ENCODE measurements around the gene GPD1L.
"Not testable (repeated sequence)": the region's sequence is repeated elsewhere in the genome, so short reads cannot be mapped to it uniquely, and the experiment has no call there.

The GPD1L gene

GRCh38 chr3:32105291-32106131 lies 909 bp upstream of the GPD1L start:
- DNase-seq (ENCODE audit: low read depth) = no peak

- no peak for DNase-seq (ENCODE audit: low read depth)
These were observed 526 bp downstream of the GPD1L start for GRCh38 chr3:32106929-32107362.

DNA sequence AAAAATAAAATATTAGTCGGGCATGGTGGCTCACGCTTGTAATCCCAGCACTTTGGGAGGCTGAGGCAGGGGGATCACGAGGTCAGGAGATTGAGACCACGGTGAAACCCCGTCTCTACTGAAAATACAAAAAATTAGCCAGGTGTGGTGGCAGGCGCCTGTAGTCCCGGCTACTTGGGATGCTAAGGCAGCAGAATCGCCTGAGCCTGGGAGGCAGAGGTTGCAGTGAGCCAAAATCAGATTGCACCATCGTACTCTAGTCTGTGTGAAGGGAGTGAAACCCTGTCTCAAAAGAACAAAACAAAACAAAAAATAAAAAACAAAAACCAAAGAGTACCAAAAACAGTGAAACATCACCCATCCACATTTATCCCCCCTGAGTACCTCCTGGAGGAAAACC lies 1.8 kb downstream of the GPD1L start:
- not testable (repeated sequence) for DNase-seq (ENCODE audit: low read depth)

- DNase-seq (ENCODE audit: low read depth) = no peak
These were observed 2.8 kb downstream of the GPD1L start for GRCh38 chr3:32109256-32109655.

DNA sequence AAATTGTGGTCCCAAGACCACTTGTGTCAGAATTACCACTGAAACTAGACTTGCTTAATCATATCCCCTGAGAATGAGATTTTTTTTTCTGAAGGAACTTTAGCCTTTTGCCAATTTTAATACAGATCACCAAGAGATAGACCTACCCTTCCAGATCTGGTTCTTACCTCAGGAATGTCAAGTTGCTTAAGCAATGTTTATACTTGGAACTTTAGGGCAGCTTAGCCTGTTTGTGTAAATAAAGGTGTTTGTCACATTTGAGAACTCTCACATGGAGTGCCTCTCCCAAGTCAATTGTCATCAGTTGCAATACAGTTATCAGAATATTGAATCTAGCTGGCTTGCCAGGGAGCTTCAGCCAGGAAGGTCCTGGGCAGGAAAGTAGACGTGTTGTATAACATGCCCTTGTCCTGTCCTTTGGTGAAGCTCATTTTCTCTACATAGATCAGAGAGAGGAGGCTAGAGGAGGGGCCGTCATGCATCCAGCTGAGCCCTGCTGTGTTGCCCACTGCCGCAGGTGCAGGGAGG lies 3.9 kb downstream of the GPD1L start:
- DNase-seq (ENCODE audit: low read depth) = no peak

- DNase-seq (ENCODE audit: low read depth) = no peak
These were observed 5.1 kb downstream of the GPD1L start for GRCh38 chr3:32111560-32111959.

- DNase-seq (ENCODE audit: low read depth) = no peak
These were observed 7.1 kb downstream of the GPD1L start for GRCh38 chr3:32113566-32113965.

DNA sequence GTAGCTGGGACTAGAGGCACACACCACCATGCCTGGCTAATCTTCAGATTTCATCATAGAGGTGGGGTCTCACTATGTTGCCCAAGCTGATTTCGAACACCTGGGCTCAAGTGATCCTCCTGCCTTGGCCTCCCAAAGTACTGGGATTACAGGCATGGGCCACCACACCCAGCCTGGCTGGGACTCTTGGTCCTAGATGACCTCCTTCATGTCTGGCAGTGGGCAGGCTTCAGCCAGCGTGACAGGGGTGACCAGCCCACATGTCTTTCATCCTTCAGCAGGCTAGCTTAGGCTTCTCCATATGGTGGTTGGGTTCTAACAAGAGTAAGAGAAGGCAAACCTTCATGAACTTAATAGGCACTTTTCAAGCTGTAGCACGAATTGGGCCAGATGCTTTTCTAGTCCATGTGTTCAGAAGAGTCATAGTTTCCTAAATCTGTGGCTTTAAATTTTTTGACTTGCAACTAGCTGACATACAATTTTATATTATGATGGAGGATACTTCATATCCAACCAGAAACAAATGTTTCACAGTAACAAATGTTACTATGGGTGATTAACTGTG lies 7.6 kb downstream of the GPD1L start:
- no peak for DNase-seq (ENCODE audit: low read depth)

DNA sequence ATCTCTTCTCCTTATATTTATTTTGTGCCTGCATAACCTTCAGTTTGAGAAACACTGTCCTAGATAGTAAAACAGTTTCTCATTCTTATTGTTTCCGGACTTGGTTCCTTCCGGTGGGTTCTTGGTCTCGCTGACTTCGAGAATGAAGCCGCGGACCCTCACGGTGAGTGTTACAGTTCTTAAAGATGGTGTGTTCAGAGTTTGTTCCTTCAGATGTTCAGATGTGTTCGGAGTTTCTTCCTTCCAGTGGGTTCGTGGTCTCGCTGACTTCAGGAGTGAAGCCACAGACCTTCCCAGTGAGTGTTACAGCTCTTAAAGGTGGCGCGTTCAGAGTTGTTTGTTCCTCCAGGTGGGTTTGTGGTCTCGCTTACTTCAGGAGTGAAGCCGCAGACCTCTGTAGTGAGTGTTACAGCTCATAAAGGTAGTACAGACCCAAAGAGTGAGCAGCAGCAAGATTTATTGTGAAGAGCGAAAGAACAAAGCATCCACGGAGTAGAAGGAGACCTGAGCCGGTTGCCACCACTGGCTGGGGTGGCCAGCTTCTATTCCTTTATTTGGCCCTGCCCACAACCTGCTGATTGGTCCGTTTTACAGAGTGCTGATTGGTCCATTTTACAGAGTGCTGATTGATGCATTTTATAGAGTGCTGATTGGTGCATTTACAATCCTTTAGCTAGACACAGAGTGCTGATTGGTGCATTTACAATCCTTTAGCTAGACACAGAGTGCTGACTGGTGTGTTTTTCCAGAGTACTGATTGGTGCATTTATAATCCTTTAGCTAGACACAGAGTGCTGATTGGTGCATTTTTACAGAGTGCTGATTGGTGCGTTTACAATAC lies 8.3 kb downstream of the GPD1L start:
- DNase-seq (ENCODE audit: low read depth) = peak; percentile 39

GRCh38 chr3:32117320-32117719 lies 10.9 kb downstream of the GPD1L start:
- no peak for DNase-seq (ENCODE audit: low read depth)

DNA sequence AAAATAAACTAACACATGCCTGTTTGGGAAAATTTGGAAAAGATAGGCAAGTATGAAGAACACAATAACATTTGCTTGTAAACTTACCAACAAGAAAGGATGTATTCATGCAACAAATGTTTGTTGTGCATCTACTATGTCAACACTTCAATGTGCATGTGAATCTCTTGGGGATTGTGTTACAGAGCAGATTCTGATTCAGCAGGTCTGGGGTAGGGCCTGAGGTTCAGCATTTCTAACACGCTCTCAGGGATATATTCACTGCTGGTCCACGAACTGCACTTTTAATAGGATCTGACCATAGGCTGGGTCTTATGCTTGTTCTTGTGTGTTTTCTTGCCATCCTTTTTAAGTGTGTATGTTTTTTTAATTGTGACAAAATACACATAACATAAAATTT lies 11.8 kb downstream of the GPD1L start:
- no peak for DNase-seq (ENCODE audit: low read depth)

- no peak for DNase-seq (ENCODE audit: low read depth)
These were observed 14.1 kb downstream of the GPD1L start for GRCh38 chr3:32120471-32120870.

- no peak for DNase-seq (ENCODE audit: low read depth)
These were observed 14.7 kb downstream of the GPD1L start for GRCh38 chr3:32121137-32121536.

- DNase-seq (ENCODE audit: low read depth) = no peak
These were observed 17.2 kb downstream of the GPD1L start for GRCh38 chr3:32123620-32124019.

- DNase-seq (ENCODE audit: low read depth) = no peak
These were observed 18.6 kb downstream of the GPD1L start for GRCh38 chr3:32125012-32125411.

DNA sequence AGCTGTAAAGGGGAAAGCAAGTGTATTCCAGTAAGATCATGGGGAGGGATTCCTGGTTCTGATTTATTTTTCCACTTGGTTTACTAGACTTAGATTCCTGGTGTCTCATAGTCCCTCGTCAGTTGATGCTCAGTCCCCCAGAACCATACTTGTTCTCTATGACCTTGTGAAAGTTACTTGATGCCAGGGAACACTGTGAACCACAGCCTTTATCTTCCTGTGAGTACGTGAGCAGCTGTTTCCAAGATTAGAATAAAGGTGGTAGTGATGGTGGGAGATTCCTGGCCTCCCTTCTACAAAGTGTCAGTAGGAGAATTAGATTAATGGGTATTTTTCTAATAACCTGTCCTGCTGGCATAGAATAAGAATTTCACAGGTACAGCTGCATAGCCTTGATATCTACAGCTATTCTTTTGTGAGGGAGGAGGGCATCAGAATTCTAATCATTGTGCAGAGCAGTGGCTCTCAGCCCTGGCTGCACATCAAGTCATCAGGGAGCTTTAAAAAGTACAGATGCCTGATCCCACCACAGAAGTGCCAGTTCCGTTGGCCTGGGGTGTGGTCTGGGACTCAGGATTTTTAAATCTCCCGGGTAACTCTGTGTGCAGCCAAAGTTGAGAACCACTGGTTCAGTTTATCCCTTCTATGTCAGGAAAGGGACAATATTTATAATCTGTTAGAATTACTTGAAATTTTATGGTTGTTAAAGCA lies 20.0 kb downstream of the GPD1L start:
- no peak for DNase-seq (ENCODE audit: low read depth)

GRCh38 chr3:32127219-32127826 lies 20.9 kb downstream of the GPD1L start:
- DNase-seq (ENCODE audit: low read depth) = no peak

GRCh38 chr3:32128936-32129335 lies 22.5 kb downstream of the GPD1L start:
- no peak for DNase-seq (ENCODE audit: low read depth)

GRCh38 chr3:32129832-32130231 lies 23.4 kb downstream of the GPD1L start:
- no peak for DNase-seq (ENCODE audit: low read depth)

DNA sequence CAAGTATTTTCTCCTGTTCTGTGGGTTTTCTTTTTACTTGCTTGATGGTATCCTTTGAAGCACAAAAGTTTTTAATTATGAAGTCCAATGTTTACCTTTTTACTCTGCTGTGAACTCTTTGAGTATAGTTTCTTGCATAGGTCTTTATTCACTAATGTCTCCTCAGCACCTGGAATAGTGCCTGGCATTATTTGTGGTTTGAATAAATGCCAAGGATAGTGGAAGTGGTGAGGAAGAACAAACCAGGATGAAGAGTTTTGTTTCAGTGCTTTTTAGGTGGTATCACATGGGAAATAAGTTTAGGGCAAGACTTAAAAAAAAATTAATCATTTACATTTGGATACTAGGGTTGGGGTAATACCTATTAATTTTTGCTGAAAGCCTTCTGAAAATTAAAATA lies 25.7 kb downstream of the GPD1L start:
- DNase-seq (ENCODE audit: low read depth) = no peak

DNA sequence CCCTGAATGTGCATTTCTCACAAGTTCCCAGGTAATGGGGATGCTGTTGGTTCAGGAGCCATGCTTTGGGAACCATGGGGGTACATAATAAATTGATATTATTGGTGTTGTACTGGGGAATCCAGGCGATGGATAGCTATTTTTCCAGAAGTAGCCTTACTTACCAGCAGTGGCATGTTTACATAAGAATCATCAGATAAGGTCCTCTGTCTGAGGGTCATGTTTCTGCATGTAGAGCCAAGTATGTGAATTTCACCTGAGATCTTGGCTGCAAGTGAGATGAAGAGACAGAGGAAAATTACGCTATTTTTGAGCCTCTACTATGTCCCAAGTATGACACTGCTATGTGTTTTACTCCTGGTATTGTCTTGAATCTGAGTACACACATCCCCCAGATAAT lies 26.3 kb downstream of the GPD1L start:
- DNase-seq (ENCODE audit: low read depth) = no peak

GRCh38 chr3:32136703-32137102 lies 30.3 kb downstream of the GPD1L start:
- no peak for DNase-seq (ENCODE audit: low read depth)
